Activated B cell treated with CpG ODN at 0.5 μM for 24 hours (primary cell): Measurements from ENCODE around the gene DEFB124. TPM values are rescaled to one million over a fixed set of nuclear protein-coding genes. Genes with fewer than 3 reads are reported as not detected.
"Not testable (repeated sequence)": the region's sequence is repeated elsewhere in the genome, so short reads cannot be mapped to it uniquely, and the experiment has no call there.

Experiments used
- ATAC-seq: fragments of 200-7000 bp; cut with Tn5 transposase; one replicate; pipeline ENCODE4 v1.10.0; 2021; ENCODE audit warnings: low read depth, mild to moderate bottlenecking, moderate library complexity
- CTCF ChIA-PET: fragments of 350-600 bp; sonication (Branson Sonifier 250); formaldehyde crosslinking; loops from one replicate; lab custom pipeline; 2021; ENCODE audit warnings: antibody characterized with exemption; lab: Charles Lee
- POLR2A ChIA-PET: fragments of 350-600 bp; sonication (Branson Sonifier 250); formaldehyde crosslinking; loops from one replicate; lab custom pipeline; 2021; ENCODE audit warnings: antibody characterized with exemption; lab: Charles Lee
- DNase-seq: peaks from one replicate; pipeline ENCODE4 v3.0.0; 2022
- H3K27ac Mint-ChIP-seq: one replicate; pipeline ENCODE4 v1.8.0; 2020; ENCODE audit warnings: mixed read lengths
- H3K27me3 Mint-ChIP-seq: one replicate; pipeline ENCODE4 v1.8.0; 2021; ENCODE audit warnings: mixed read lengths
- H3K36me3 Mint-ChIP-seq: one replicate; pipeline ENCODE4 v1.8.0; 2021; ENCODE audit warnings: low read depth, mixed read lengths
- H3K4me1 Mint-ChIP-seq: one replicate; pipeline ENCODE4 v1.8.0; 2021; ENCODE audit warnings: mixed read lengths
- H3K4me3 Mint-ChIP-seq: one replicate; pipeline ENCODE4 v1.8.0; 2020; ENCODE audit warnings: mild to moderate bottlenecking, mixed read lengths
- H3K9me3 Mint-ChIP-seq: one replicate; pipeline ENCODE4 v1.8.0; 2020; ENCODE audit warnings: mixed read lengths
- CTCF ChIP-seq: fragments of 200-600 bp; IDR thresholded peaks from one replicate; pipeline ENCODE4 v1.8.0; 2022; ENCODE audit warnings: antibody characterized with exemption, mild to moderate bottlenecking
- intact Hi-C: fragments of 100-400 bp; cut with micrococcal nuclease; formaldehyde crosslinking; loops from one replicate; pipeline ENCODE4 v1.15.1; 2024
- total RNA-seq: library from RNA; stranded (reverse); gene quantifications from 2 replicates; pipeline ENCODE4 v1.2.3, GENCODE V29; 2022

Gene DEFB124
- total RNA-seq, 1 donor from 2014 or later = not detected

GRCh38 chr20:31430568-31431115 is 44.3 kb downstream of the DEFB124 start:
- Mint-ChIP-seq H3K4me3 (no peak overlapping the region), H3K27me3 (peaks cover 4% of the 10 kb centered on the region), H3K9me3 (peaks cover 2% of the 10 kb centered on the region), H3K4me1 (no peaks in the 10 kb centered on the region), H3K36me3 (no peaks in the 10 kb centered on the region), H3K27ac (no peak overlapping the region)
- no peak for TF ChIP-seq CTCF
- no peak for ATAC-seq
- no peak for DNase-seq
- intact Hi-C loops = no loop called here
- POLR2A ChIA-PET = no interaction called here
- CTCF ChIA-PET = no interaction called here

- H3K9me3 Mint-ChIP-seq, H3K27me3 Mint-ChIP-seq, POLR2A ChIA-PET, H3K36me3 Mint-ChIP-seq, CTCF ChIA-PET, H3K27ac Mint-ChIP-seq, H3K4me3 Mint-ChIP-seq, ATAC-seq, intact Hi-C loops, H3K4me1 Mint-ChIP-seq, DNase-seq: not testable (repeated sequence)
These were observed 47.4 kb downstream of the DEFB124 start for GRCh38 chr20:31427576-31427975.

GRCh38 chr20:31426891-31427551 is 47.9 kb downstream of the DEFB124 start:
- H3K4me1 Mint-ChIP-seq, H3K4me3 Mint-ChIP-seq, ATAC-seq, DNase-seq, CTCF ChIA-PET, intact Hi-C loops, H3K9me3 Mint-ChIP-seq, H3K27ac Mint-ChIP-seq, H3K36me3 Mint-ChIP-seq, H3K27me3 Mint-ChIP-seq, POLR2A ChIA-PET: not testable (repeated sequence)

GRCh38 chr20:31425797-31426196 is 49.1 kb downstream of the DEFB124 start:
- no peak for TF ChIP-seq CTCF
- ChIA-PET CTCF (no interaction called here), POLR2A (no interaction called here)
- ATAC-seq (no peak), DNase-seq (no peak)
- H3K27ac Mint-ChIP-seq = no peak overlapping the region
- H3K4me3 Mint-ChIP-seq = no peak overlapping the region
- no peaks in the 10 kb centered on the region for H3K4me1 Mint-ChIP-seq
- no peaks in the 10 kb centered on the region for H3K27me3 Mint-ChIP-seq
- H3K36me3 Mint-ChIP-seq = no peaks in the 10 kb centered on the region
- peaks cover 2% of the 10 kb centered on the region for H3K9me3 Mint-ChIP-seq
- intact Hi-C loops = no loop called here

GRCh38 chr20:31418307-31418706 is 56.6 kb downstream of the DEFB124 start:
- Mint-ChIP-seq H3K4me3 (no peak overlapping the region), H3K4me1 (no peaks in the 10 kb centered on the region), H3K9me3 (no peaks in the 10 kb centered on the region), H3K27me3 (peaks cover 3% of the 10 kb centered on the region), H3K27ac (no peak overlapping the region), H3K36me3 (no peaks in the 10 kb centered on the region)
- intact Hi-C loops = no loop called here
- no peak for TF ChIP-seq CTCF
- ChIA-PET CTCF (no interaction called here), POLR2A (interaction anchor here (0.6 kb wide), 1 partner anchor 24 kb away, joined by 3 read pairs; no protein-coding TSS in a partner anchor)
- no peak for ATAC-seq
- no peak for DNase-seq

- DNase-seq (no peak), ATAC-seq (no peak)
- ChIA-PET CTCF (no interaction called here), POLR2A (no interaction called here)
- intact Hi-C loops = no loop called here
- no peak overlapping the region for H3K27ac Mint-ChIP-seq
- TF ChIP-seq CTCF = no peak
- H3K4me1 Mint-ChIP-seq = no peaks in the 10 kb centered on the region
- no peak overlapping the region for H3K4me3 Mint-ChIP-seq
- H3K27me3 Mint-ChIP-seq = peaks cover 3% of the 10 kb centered on the region
- H3K9me3 Mint-ChIP-seq = no peaks in the 10 kb centered on the region
- no peaks in the 10 kb centered on the region for H3K36me3 Mint-ChIP-seq
These were observed 59.3 kb downstream of the DEFB124 start for GRCh38 chr20:31415653-31416052.

Other genes starting within 250 kb of the DEFB124 start
- not detected in 2 replicates for gene DEFB115, start 217.5 kb downstream of the DEFB124 start, total RNA-seq
- gene DEFB116, start 166.5 kb downstream of the DEFB124 start, total RNA-seq = not detected in 2 replicates
- not detected in 2 replicates for gene DEFB118, start 106.5 kb downstream of the DEFB124 start, total RNA-seq
- not detected in 2 replicates for gene DEFB119, start 84.5 kb downstream of the DEFB124 start, total RNA-seq
- gene DEFB121, start 68.9 kb downstream of the DEFB124 start, total RNA-seq = not detected in 2 replicates
- not detected in 2 replicates for gene DEFB123, start 34.5 kb downstream of the DEFB124 start, total RNA-seq
- not detected in 2 replicates for gene REM1, start 161 bp upstream of the DEFB124 start, total RNA-seq
- gene HM13, start 39.3 kb upstream of the DEFB124 start, total RNA-seq = 77.5 and 90.9 TPM in 2 replicates
- gene ID1, start 130.2 kb upstream of the DEFB124 start, total RNA-seq = 0.20 and 0.60 TPM in 2 replicates
- not detected in 2 replicates for gene COX4I2, start 162.8 kb upstream of the DEFB124 start, total RNA-seq
- 53.4 and 60.4 TPM in 2 replicates for gene BCL2L1, start 247.7 kb upstream of the DEFB124 start, total RNA-seq